ENCODE data around the gene SUDS3.

- TF ChIP-seq CTCF (IDR thresholded peaks at IDR 0.05) (no peak), POLR2A (IDR thresholded peaks at IDR 0.05) (no peak)
Observed at GRCh38 chr12:118456741-118457140, 80.4 kb downstream of the SUDS3 start.

Data from right lobe of liver (tissue), 4 donors.